ENCODE results near the gene CDK15.

CDK15 gene

GRCh38 chr2:201918616-201919307 is 112.4 kb downstream of the CDK15 start:
- H3K27ac Mint-ChIP-seq: no peak overlapping the region
- ATAC-seq (no peak), DNase-seq (ENCODE audit: low spot score in 2 of 2) (no peak)
- H3K9me3 Mint-ChIP-seq: no peaks in the 10 kb centered on the region
- no peaks in the 10 kb centered on the region for H3K4me1 Mint-ChIP-seq
- H3K4me3 Mint-ChIP-seq: no peak overlapping the region
- H3K36me3 Mint-ChIP-seq: no peaks in the 10 kb centered on the region

- Mint-ChIP-seq H3K27ac (no peak overlapping the region), H3K4me1 (no peaks in the 10 kb centered on the region), H3K4me3 (no peak overlapping the region), H3K36me3 (no peaks in the 10 kb centered on the region), H3K9me3 (no peaks in the 10 kb centered on the region)
- no peak for ATAC-seq
- no peak for DNase-seq (ENCODE audit: low spot score in 2 of 2)
Observed at GRCh38 chr2:201919308-201919634, 112.9 kb downstream of the CDK15 start.

- Mint-ChIP-seq H3K27ac (no peak overlapping the region), H3K9me3 (no peaks in the 10 kb centered on the region), H3K4me1 (no peaks in the 10 kb centered on the region), H3K36me3 (no peaks in the 10 kb centered on the region), H3K4me3 (no peak overlapping the region)
- ATAC-seq (no peak), DNase-seq (ENCODE audit: low spot score in 2 of 2) (no peak)
Observed at GRCh38 chr2:201923436-201924328, 117.3 kb downstream of the CDK15 start.

GRCh38 chr2:201924453-201924852 is 118.1 kb downstream of the CDK15 start:
- no peak for DNase-seq (ENCODE audit: low spot score in 2 of 2)
- no peaks in the 10 kb centered on the region for H3K4me1 Mint-ChIP-seq
- H3K9me3 Mint-ChIP-seq: no peaks in the 10 kb centered on the region
- no peak overlapping the region for H3K27ac Mint-ChIP-seq
- no peak for ATAC-seq
- H3K4me3 Mint-ChIP-seq: no peak overlapping the region
- H3K36me3 Mint-ChIP-seq: no peaks in the 10 kb centered on the region

GRCh38 chr2:201925056-201925455 is 118.7 kb downstream of the CDK15 start:
- no peaks in the 10 kb centered on the region for H3K9me3 Mint-ChIP-seq
- H3K4me1 Mint-ChIP-seq: no peaks in the 10 kb centered on the region
- DNase-seq (ENCODE audit: low spot score in 2 of 2) (no peak), ATAC-seq (no peak)
- H3K27ac Mint-ChIP-seq: no peak overlapping the region
- H3K4me3 Mint-ChIP-seq: no peak overlapping the region
- no peaks in the 10 kb centered on the region for H3K36me3 Mint-ChIP-seq

- H3K27ac Mint-ChIP-seq: no peak overlapping the region
- H3K4me1 Mint-ChIP-seq: no peaks in the 10 kb centered on the region
- ATAC-seq: no peak
- no peaks in the 10 kb centered on the region for H3K36me3 Mint-ChIP-seq
- DNase-seq (ENCODE audit: low spot score in 2 of 2): no peak
- H3K4me3 Mint-ChIP-seq: no peak overlapping the region
- H3K9me3 Mint-ChIP-seq: no peaks in the 10 kb centered on the region
Observed at GRCh38 chr2:201926067-201926466, 119.7 kb downstream of the CDK15 start.

GRCh38 chr2:201928363-201928762 is 122.0 kb downstream of the CDK15 start:
- H3K36me3 Mint-ChIP-seq: no peaks in the 10 kb centered on the region
- H3K27ac Mint-ChIP-seq: no peak overlapping the region
- no peaks in the 10 kb centered on the region for H3K9me3 Mint-ChIP-seq
- H3K4me1 Mint-ChIP-seq: no peaks in the 10 kb centered on the region
- no peak overlapping the region for H3K4me3 Mint-ChIP-seq
- no peak for ATAC-seq
- DNase-seq (ENCODE audit: low spot score in 2 of 2): no peak

- no peak overlapping the region for H3K4me3 Mint-ChIP-seq
- H3K36me3 Mint-ChIP-seq: no peaks in the 10 kb centered on the region
- DNase-seq (ENCODE audit: low spot score in 2 of 2): no peak
- no peaks in the 10 kb centered on the region for H3K9me3 Mint-ChIP-seq
- H3K4me1 Mint-ChIP-seq: no peaks in the 10 kb centered on the region
- H3K27ac Mint-ChIP-seq: no peak overlapping the region
- ATAC-seq: no peak
Observed at GRCh38 chr2:201929281-201930026, 123.1 kb downstream of the CDK15 start.

- no peak for DNase-seq (ENCODE audit: low spot score in 2 of 2)
- H3K27ac Mint-ChIP-seq: no peak overlapping the region
- H3K36me3 Mint-ChIP-seq: no peaks in the 10 kb centered on the region
- no peaks in the 10 kb centered on the region for H3K4me1 Mint-ChIP-seq
- no peak overlapping the region for H3K4me3 Mint-ChIP-seq
- H3K9me3 Mint-ChIP-seq: no peaks in the 10 kb centered on the region
- ATAC-seq: no peak
Observed at GRCh38 chr2:201930043-201930442, 123.7 kb downstream of the CDK15 start.

- H3K9me3 Mint-ChIP-seq: peaks cover 4% of the 10 kb centered on the region
- DNase-seq (ENCODE audit: low spot score in 2 of 2) (no peak), ATAC-seq (no peak)
- no peaks in the 10 kb centered on the region for H3K4me1 Mint-ChIP-seq
- no peak overlapping the region for H3K4me3 Mint-ChIP-seq
- no peaks in the 10 kb centered on the region for H3K36me3 Mint-ChIP-seq
- H3K27ac Mint-ChIP-seq: no peak overlapping the region
Observed at GRCh38 chr2:201930831-201931230, 124.5 kb downstream of the CDK15 start.

GRCh38 chr2:201931475-201931874 is 125.1 kb downstream of the CDK15 start:
- Mint-ChIP-seq H3K4me3 (no peak overlapping the region), H3K27ac (no peak overlapping the region), H3K36me3 (no peaks in the 10 kb centered on the region), H3K4me1 (no peaks in the 10 kb centered on the region), H3K9me3 (peaks cover 4% of the 10 kb centered on the region)
- DNase-seq (ENCODE audit: low spot score in 2 of 2) (no peak), ATAC-seq (no peak)

GRCh38 chr2:201931951-201932350 is 125.6 kb downstream of the CDK15 start:
- H3K4me1 Mint-ChIP-seq: no peaks in the 10 kb centered on the region
- H3K4me3 Mint-ChIP-seq: no peak overlapping the region
- H3K9me3 Mint-ChIP-seq: peaks cover 4% of the 10 kb centered on the region
- ATAC-seq (no peak), DNase-seq (ENCODE audit: low spot score in 2 of 2) (no peak)
- no peaks in the 10 kb centered on the region for H3K36me3 Mint-ChIP-seq
- no peak overlapping the region for H3K27ac Mint-ChIP-seq

GRCh38 chr2:201932511-201932910 is 126.2 kb downstream of the CDK15 start:
- DNase-seq (ENCODE audit: low spot score in 2 of 2): no peak
- Mint-ChIP-seq H3K27ac (no peak overlapping the region), H3K36me3 (no peaks in the 10 kb centered on the region), H3K4me1 (no peaks in the 10 kb centered on the region), H3K4me3 (no peak overlapping the region), H3K9me3 (peaks cover 4% of the 10 kb centered on the region)
- ATAC-seq: no peak

GRCh38 chr2:201933792-201934237 is 127.5 kb downstream of the CDK15 start:
- Mint-ChIP-seq H3K27ac (no peak overlapping the region), H3K4me1 (no peaks in the 10 kb centered on the region), H3K4me3 (no peak overlapping the region), H3K9me3 (peaks cover 4% of the 10 kb centered on the region), H3K36me3 (no peaks in the 10 kb centered on the region)
- no peak for ATAC-seq
- no peak for DNase-seq (ENCODE audit: low spot score in 2 of 2)

- ATAC-seq (no peak), DNase-seq (ENCODE audit: low spot score in 2 of 2) (no peak)
- Mint-ChIP-seq H3K9me3 (peaks cover 4% of the 10 kb centered on the region), H3K27ac (no peak overlapping the region), H3K4me3 (no peak overlapping the region), H3K4me1 (no peaks in the 10 kb centered on the region), H3K36me3 (no peaks in the 10 kb centered on the region)
Observed at GRCh38 chr2:201936817-201937216, 130.5 kb downstream of the CDK15 start.
